Measurements from ENCODE around the gene CS.

DNA sequence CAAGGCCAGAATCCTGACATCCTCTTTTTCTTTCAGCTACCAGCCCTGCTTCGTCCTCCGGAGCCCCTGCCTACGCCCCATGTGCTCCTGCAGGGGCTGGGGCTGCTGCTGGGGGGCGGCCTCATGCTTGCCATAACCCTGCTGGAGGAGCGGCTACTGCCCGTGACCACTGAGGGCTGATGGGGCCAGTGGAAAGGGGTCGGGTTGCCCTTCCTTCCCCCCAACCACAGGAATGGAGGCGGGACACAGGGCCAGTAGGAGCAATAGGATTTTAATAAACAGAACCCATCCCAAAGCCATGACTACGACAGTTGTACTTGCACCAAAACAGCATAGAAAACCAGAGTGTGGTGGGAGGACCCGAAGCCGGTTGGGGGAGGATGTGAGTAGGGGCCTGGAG, 62.6 kb downstream of the CS start:
- no peak for TF ChIP-seq CTCF (conservative IDR thresholded peaks at IDR 0.05 in 1 of 2, IDR thresholded peaks at IDR 0.05 in 1 of 2; ENCODE audit: low read depth in 1 of 2, low read length in 2 of 2)
- no peak for TF ChIP-seq EZH2 (IDR thresholded peaks at IDR 0.05; ENCODE audit: low read length, missing control alignments)
